22Rv1 (cell line): Measurements from ENCODE around the gene DENND2A.

Experiments
- CTCF ChIP-seq: fragments of 450-650 bp; IDR thresholded peaks from 2 replicates; pipeline ENCODE4 v1.5.1; 2017; ENCODE audit warnings: mild to moderate bottlenecking
- ZFX ChIP-seq: fragments of 450-650 bp; IDR thresholded peaks from 2 replicates; pipeline ENCODE4 v1.6.1; 2017; ENCODE audit warnings: antibody characterized with exemption, borderline replicate concordance

GRCh38 chr7:140541176-140541512, 99.5 kb downstream of the DENND2A start:
- TF ChIP-seq CTCF: no peak
- TF ChIP-seq ZFX: no peak
